GM12878 (cell line): ENCODE measurements around the gene GRM3. TPM values are rescaled to one million over a fixed set of nuclear protein-coding genes. Genes with fewer than 3 reads are reported as not detected.

Experiments used
- CBX3 ChIP-seq: fragments of 200-600 bp; sonication (generic); IDR thresholded peaks from 2 replicates; pipeline ENCODE4 v1.6.1; 2016; ENCODE audit warnings: low read depth, borderline replicate concordance
- PAX8 ChIP-seq: fragments of 450-650 bp; IDR thresholded peaks from 2 replicates; pipeline ENCODE4 v1.6.1; 2017; ENCODE audit warnings: mild to moderate bottlenecking, moderate library complexity
- RB1 ChIP-seq: fragments of 450-650 bp; formaldehyde crosslinking; IDR thresholded peaks from 2 replicates; pipeline ENCODE4 v1.6.1; 2017; ENCODE audit warnings: mild to moderate bottlenecking, borderline replicate concordance
- RELA ChIP-seq: fragments of 450-650 bp; IDR thresholded peaks from 2 replicates; pipeline ENCODE4 v1.8.0; 2014; ENCODE audit warnings: borderline replicate concordance; ENCODE audit not compliant: partially characterized antibody
- polyA plus RNA-seq, 11 experiments: library from polyadenylated mRNA; depleted of rRNA in 4 of 11; unstranded in 6 of 11; stranded (reverse) in 5 of 11; fragments of >200 nt; fragmentation: Nextera tagmentation in 4 of 11; fragmentation: Illumina TruSeq in 1 of 11; extraction: Ambion mirVana in 4 of 11; extraction: Trizol in 1 of 11; gene quantifications; 1 replicate in 1 of 11; 2 replicates in 10 of 11; pipeline versions ENCODE4 v1.2.1 to v1.2.3, GENCODE V29; 2011 to 2016; ENCODE audit warnings: inconsistent platforms in 2 of 11, missing spikeins in 2 of 11, low read depth in 1 of 11
- total RNA-seq, 4 experiments: library from RNA; depleted of rRNA in 3 of 4; stranded (reverse); fragments of >200 nt in 3 of 4; fragmentation: Illumina TruSeq in 1 of 4; extraction: Trizol in 1 of 4; gene quantifications; 2 replicates each; pipeline versions ENCODE4 v1.2.1 to v1.2.3, GENCODE V29; 2013 to 2021
- TF ChIP-seq, protein P1 (sequence below): fragments of 450-650 bp; IDR thresholded peaks from 2 replicates; pipeline ENCODE4 v1.6.1; 2016; ENCODE audit warnings: mild to moderate bottlenecking, moderate library complexity, borderline replicate concordance
- TF ChIP-seq, protein P2 (sequence below): IDR thresholded peaks from 2 replicates; pipeline ENCODE4 v1.6.1; 2011; ENCODE audit warnings: borderline replicate concordance, low read depth, mild to moderate bottlenecking, moderate library complexity, low read length; ENCODE audit not compliant: insufficient read depth, poor library complexity, severe bottlenecking
- TF ChIP-seq, protein P3 (sequence below): fragments of 450-650 bp; IDR thresholded peaks from 2 replicates; pipeline ENCODE4 v1.6.1; 2014; ENCODE audit warnings: mild to moderate bottlenecking

The GRM3 gene
- total and polyA plus RNA-seq, 10 of the 15 experiments (the other 5 are each of a cell fraction or from before 2014, with no cell fraction given) = 0.03 to 0.49 (median 0.15) TPM; not detected in 1

DNA sequence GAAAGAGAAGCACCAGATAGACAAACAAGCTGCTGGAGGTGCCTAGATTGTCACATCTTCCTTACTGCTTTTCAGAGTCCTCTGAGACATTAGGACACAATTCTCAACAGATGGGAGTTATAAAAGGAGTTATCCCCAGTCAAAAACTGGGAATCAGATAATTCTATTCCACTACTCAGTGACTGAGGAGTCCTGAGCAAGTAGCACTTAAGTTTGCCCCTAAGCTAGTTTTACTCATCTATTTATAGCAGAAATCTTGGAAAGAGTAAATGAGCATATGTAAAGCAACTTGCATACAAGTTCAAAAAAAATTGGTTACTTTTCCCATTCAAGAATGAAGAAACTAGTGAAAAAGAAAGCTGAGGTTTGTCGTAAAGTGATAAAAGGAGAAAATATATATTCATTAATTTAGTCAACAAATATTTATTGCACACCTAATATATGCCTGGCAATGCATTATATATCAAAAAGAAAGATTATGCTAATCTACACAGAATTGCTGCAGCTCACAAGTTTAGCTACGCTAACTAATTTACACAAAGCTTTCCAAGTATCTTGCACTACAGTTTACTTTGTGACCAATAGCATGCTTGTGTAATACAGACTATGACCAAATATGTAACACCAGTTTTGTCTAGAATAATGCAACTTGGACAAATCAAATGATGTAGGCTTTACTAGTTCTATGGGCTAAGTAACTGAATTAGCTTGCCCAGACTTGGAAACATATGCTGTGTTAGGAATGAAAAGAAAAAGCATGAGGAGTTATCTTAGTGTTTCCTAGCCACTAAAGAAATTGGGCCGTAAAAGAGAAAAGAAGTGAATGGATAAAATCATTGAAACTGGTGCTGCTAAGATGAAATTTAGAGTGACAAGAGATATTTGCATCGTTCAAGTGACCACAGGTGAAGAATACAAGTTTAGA, 106.3 kb downstream of the GRM3 start (continued):
- TF ChIP-seq, protein P1, sequence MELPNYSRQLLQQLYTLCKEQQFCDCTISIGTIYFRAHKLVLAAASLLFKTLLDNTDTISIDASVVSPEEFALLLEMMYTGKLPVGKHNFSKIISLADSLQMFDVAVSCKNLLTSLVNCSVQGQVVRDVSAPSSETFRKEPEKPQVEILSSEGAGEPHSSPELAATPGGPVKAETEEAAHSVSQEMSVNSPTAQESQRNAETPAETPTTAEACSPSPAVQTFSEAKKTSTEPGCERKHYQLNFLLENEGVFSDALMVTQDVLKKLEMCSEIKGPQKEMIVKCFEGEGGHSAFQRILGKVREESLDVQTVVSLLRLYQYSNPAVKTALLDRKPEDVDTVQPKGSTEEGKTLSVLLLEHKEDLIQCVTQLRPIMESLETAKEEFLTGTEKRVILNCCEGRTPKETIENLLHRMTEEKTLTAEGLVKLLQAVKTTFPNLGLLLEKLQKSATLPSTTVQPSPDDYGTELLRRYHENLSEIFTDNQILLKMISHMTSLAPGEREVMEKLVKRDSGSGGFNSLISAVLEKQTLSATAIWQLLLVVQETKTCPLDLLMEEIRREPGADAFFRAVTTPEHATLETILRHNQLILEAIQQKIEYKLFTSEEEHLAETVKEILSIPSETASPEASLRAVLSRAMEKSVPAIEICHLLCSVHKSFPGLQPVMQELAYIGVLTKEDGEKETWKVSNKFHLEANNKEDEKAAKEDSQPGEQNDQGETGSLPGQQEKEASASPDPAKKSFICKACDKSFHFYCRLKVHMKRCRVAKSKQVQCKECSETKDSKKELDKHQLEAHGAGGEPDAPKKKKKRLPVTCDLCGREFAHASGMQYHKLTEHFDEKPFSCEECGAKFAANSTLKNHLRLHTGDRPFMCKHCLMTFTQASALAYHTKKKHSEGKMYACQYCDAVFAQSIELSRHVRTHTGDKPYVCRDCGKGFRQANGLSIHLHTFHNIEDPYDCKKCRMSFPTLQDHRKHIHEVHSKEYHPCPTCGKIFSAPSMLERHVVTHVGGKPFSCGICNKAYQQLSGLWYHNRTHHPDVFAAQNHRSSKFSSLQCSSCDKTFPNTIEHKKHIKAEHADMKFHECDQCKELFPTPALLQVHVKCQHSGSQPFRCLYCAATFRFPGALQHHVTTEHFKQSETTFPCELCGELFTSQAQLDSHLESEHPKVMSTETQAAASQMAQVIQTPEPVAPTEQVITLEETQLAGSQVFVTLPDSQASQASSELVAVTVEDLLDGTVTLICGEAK = no peak
- TF ChIP-seq, protein P2, sequence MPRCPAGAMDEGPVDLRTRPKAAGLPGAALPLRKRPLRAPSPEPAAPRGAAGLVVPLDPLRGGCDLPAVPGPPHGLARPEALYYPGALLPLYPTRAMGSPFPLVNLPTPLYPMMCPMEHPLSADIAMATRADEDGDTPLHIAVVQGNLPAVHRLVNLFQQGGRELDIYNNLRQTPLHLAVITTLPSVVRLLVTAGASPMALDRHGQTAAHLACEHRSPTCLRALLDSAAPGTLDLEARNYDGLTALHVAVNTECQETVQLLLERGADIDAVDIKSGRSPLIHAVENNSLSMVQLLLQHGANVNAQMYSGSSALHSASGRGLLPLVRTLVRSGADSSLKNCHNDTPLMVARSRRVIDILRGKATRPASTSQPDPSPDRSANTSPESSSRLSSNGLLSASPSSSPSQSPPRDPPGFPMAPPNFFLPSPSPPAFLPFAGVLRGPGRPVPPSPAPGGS = no peak
- no peak for TF ChIP-seq RELA
- TF ChIP-seq CBX3 = no peak
- TF ChIP-seq PAX8 = no peak
- TF ChIP-seq RB1 = no peak
- TF ChIP-seq, protein P3, sequence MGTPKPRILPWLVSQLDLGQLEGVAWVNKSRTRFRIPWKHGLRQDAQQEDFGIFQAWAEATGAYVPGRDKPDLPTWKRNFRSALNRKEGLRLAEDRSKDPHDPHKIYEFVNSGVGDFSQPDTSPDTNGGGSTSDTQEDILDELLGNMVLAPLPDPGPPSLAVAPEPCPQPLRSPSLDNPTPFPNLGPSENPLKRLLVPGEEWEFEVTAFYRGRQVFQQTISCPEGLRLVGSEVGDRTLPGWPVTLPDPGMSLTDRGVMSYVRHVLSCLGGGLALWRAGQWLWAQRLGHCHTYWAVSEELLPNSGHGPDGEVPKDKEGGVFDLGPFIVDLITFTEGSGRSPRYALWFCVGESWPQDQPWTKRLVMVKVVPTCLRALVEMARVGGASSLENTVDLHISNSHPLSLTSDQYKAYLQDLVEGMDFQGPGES = no peak
